K562 (cell line): ENCODE results near the gene PRPH2.

Experiments
- BDP1 ChIP-seq: IDR thresholded peaks from 3 replicates; pipeline ENCODE4 v1.6.1; 2011; ENCODE audit not compliant: insufficient read length, insufficient read depth
- CBX8 ChIP-seq: fragments of 200-600 bp; sonication (generic); IDR thresholded peaks from 2 replicates; pipeline ENCODE4 v1.6.1; 2012; ENCODE audit warnings: borderline replicate concordance, mixed run types, low read depth, mild to moderate bottlenecking, moderate library complexity, mixed read lengths, low read length, control low read depth, inconsistent platforms; ENCODE audit not compliant: poor library complexity, severe bottlenecking; ENCODE audit errors: extremely low read depth
- CTCF ChIP-seq, 3 experiments: IDR thresholded peaks in 2 of 3; conservative IDR thresholded peaks in 1 of 3; 2 replicates each; pipeline ENCODE4 v1.5.1; 2011 to 2012; ENCODE audit warnings: low read length in 3 of 3, mild to moderate bottlenecking in 3 of 3, control low read depth in 2 of 3, improper control_type of control experiment in 1 of 3, inconsistent platforms in 1 of 3, low read depth in 1 of 3, mixed read lengths in 1 of 3, moderate library complexity in 1 of 3; ENCODE audit not compliant: insufficient read depth in 2 of 3
- ELF1 ChIP-seq: fragments of 200-800 bp; sonication (Bioruptor generic); IDR thresholded peaks from 2 replicates; pipeline ENCODE4 v1.6.1; 2016; ENCODE audit warnings: missing genetic modification characterization, missing compliant biosample characterization
- FOXM1 ChIP-seq, 2 experiments: fragments of 450-650 bp in 1 of 2; sonication (generic) in 1 of 2; formaldehyde crosslinking in 1 of 2; IDR thresholded peaks; 2 replicates each; pipeline versions ENCODE4 v1.6.1 to v1.9.0; 2017 to 2022; ENCODE audit warnings: low read depth in 2 of 2, mild to moderate bottlenecking in 2 of 2, missing genetic modification reagents in 1 of 2, moderate library complexity in 1 of 2
- KLF6 ChIP-seq: fragments of 250-450 bp; sonication (Bioruptor Pico); IDR thresholded peaks from 2 replicates; pipeline ENCODE4 v1.4.0; 2020; ENCODE audit warnings: mild to moderate bottlenecking, moderate library complexity, borderline replicate concordance
- PCBP2 ChIP-seq: fragments of 200-400 bp; formaldehyde crosslinking; IDR thresholded peaks from 2 replicates; pipeline ENCODE4 v1.6.1; 2018; ENCODE audit warnings: low read length, low read depth, mild to moderate bottlenecking, moderate library complexity; ENCODE audit not compliant: poor library complexity, severe bottlenecking
- RFX5 ChIP-seq: IDR thresholded peaks from 2 replicates; pipeline ENCODE4 v1.6.1; 2011; ENCODE audit warnings: low read depth, mild to moderate bottlenecking, improper control_type of control experiment, low read length
- SRF ChIP-seq, 2 experiments: fragments of 250-450, 450-650 bp in 1 of 2; sonication (Bioruptor Pico) in 1 of 2; sonication (generic) in 1 of 2; formaldehyde crosslinking; IDR thresholded peaks; 2 replicates each; pipeline versions ENCODE4 v1.5.0 to v1.5.1; 2020 to 2022; ENCODE audit warnings: mild to moderate bottlenecking in 1 of 2, missing genetic modification reagents in 1 of 2
- ZBTB5 ChIP-seq: fragments of 450-650 bp; IDR thresholded peaks from 2 replicates; pipeline ENCODE4 v1.6.1; 2017; ENCODE audit warnings: antibody characterized with exemption
- TF ChIP-seq, protein P1 (sequence below): sonication (generic); formaldehyde crosslinking; IDR thresholded peaks from 2 replicates; pipeline ENCODE4 v1.8.1; 2023; ENCODE audit warnings: mild to moderate bottlenecking, missing genetic modification reagents
- TF ChIP-seq, protein P2 (sequence below): fragments of 250-450 bp; sonication (Bioruptor Pico); IDR thresholded peaks from 2 replicates; pipeline ENCODE4 v1.4.0; 2020; ENCODE audit warnings: mild to moderate bottlenecking

DNA sequence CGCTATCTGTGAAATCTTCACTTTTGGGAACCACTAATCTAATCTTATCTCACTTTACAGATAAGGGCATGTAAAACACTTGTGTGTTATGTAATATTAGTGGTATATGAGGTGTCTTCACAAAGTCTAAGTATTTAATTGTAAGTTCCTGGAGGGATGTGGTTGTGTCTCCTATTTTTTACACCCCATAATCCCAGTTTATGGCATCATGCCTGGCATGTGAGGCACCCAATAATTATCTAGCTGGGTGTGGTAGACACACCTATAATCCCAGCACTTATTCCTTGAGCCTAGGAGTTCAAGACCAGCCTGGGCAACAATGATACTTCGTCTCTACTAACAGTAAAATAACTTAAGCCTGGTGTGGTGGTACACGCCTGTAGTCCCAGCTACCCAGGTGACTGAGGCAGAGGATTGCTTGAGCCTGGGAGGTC, 40.0 kb upstream of the PRPH2 start:
- TF ChIP-seq RFX5 (no peak), PCBP2 (no peak), ELF1 (tag) (no peak), FOXM1 (IDR thresholded peaks at IDR 0.05; ENCODE audit: low read depth) (no peak), FOXM1 (CRISPR knock-in tag; IDR thresholded peaks at IDR 0.05; ENCODE audit: low read depth) (no peak), SRF (CRISPR knock-in tag; IDR thresholded peaks at IDR 0.05) (no peak), ZBTB5 (no peak), BDP1 (no peak), KLF6 (no peak), CBX8 (no peak), CTCF (IDR thresholded peaks at IDR 0.05 in 2 of 3, conservative IDR thresholded peaks at IDR 0.05 in 1 of 3; ENCODE audit: insufficient read depth in 2 of 3, low read depth in 1 of 3, low read length in 3 of 3) (no peak)
- TF ChIP-seq, protein P1, sequence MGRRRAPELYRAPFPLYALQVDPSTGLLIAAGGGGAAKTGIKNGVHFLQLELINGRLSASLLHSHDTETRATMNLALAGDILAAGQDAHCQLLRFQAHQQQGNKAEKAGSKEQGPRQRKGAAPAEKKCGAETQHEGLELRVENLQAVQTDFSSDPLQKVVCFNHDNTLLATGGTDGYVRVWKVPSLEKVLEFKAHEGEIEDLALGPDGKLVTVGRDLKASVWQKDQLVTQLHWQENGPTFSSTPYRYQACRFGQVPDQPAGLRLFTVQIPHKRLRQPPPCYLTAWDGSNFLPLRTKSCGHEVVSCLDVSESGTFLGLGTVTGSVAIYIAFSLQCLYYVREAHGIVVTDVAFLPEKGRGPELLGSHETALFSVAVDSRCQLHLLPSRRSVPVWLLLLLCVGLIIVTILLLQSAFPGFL (CRISPR knock-in tag) = no peak
- TF ChIP-seq, protein P2, sequence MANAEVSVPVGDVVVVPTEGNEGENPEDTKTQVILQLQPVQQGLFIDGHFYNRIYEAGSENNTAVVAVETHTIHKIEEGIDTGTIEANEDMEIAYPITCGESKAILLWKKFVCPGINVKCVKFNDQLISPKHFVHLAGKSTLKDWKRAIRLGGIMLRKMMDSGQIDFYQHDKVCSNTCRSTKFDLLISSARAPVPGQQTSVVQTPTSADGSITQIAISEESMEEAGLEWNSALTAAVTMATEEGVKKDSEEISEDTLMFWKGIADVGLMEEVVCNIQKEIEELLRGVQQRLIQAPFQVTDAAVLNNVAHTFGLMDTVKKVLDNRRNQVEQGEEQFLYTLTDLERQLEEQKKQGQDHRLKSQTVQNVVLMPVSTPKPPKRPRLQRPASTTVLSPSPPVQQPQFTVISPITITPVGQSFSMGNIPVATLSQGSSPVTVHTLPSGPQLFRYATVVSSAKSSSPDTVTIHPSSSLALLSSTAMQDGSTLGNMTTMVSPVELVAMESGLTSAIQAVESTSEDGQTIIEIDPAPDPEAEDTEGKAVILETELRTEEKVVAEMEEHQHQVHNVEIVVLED (CRISPR knock-in tag) = no peak
